Keratinocyte (primary cell): ENCODE measurements around the gene DENND2A.

Experiments used
- EZH2 ChIP-seq: IDR thresholded peaks from one replicate; pipeline ENCODE4 v1.6.1; 2012; ENCODE audit warnings: inconsistent platforms, mild to moderate bottlenecking, low read length, moderate library complexity
- TF ChIP-seq, protein P1 (sequence below), 3 experiments: IDR thresholded peaks in 1 of 3; conservative IDR thresholded peaks in 1 of 3; optimal IDR thresholded peaks in 1 of 3; 2 replicates in 2 of 3; 3 replicates in 1 of 3; pipeline versions ENCODE3 to v1.5.1; 2011; ENCODE audit warnings: low read length in 3 of 3, mild to moderate bottlenecking in 3 of 3, moderate library complexity in 2 of 3, control low read depth in 1 of 3, inconsistent platforms in 1 of 3; ENCODE audit not compliant: insufficient read depth in 2 of 3; ENCODE audit errors: extremely low read depth in 1 of 3

DNA sequence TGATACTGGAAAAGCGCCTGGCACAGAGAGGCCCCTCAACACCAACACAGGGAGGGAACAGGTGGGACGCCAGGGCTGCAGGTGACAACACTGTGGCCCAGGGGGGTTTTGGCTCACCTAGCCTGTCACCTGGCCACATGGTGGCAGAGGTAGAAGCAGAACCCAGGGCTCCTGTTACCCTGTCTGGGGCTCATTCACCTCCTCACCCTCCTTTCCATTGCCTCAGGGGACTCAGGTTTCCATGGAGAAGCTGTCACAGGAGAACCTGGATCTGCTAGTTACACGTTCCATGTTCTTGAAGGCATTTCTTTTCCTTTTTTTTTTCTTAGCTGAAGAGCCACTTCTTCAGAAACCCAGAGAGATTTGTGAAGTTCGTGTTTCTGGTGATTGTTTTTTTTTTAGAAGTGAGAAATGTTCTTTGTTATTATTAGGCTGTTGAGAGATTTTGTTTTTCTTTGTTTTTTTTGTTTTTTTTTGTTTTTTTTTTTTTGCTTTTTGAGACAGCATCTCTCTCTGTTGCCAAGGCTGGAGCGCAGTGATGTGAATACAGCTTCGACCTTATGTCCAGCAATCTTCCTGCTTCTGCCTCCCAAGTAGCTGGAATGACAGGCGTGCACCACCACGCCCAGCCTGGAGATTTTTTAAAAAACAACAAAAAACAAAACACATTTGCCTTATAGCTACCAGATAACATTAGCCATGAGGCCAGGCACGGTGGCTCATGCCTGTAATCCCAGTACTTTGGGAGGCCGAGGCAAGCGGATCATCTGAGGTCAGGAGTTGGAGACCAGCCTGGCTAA is 16.0 kb downstream of the DENND2A start:
- TF ChIP-seq EZH2: no peak
- TF ChIP-seq, protein P1, sequence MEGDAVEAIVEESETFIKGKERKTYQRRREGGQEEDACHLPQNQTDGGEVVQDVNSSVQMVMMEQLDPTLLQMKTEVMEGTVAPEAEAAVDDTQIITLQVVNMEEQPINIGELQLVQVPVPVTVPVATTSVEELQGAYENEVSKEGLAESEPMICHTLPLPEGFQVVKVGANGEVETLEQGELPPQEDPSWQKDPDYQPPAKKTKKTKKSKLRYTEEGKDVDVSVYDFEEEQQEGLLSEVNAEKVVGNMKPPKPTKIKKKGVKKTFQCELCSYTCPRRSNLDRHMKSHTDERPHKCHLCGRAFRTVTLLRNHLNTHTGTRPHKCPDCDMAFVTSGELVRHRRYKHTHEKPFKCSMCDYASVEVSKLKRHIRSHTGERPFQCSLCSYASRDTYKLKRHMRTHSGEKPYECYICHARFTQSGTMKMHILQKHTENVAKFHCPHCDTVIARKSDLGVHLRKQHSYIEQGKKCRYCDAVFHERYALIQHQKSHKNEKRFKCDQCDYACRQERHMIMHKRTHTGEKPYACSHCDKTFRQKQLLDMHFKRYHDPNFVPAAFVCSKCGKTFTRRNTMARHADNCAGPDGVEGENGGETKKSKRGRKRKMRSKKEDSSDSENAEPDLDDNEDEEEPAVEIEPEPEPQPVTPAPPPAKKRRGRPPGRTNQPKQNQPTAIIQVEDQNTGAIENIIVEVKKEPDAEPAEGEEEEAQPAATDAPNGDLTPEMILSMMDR (optimal IDR thresholded peaks at IDR 0.05 in 1 of 3, IDR thresholded peaks at IDR 0.05 in 1 of 3, conservative IDR thresholded peaks at IDR 0.05 in 1 of 3; ENCODE audit: extremely low read depth in 1 of 3, insufficient read depth in 2 of 3, low read length in 3 of 3): peak in 1 of 3 experiments; percentile 22
